GM12878 (cell line): ENCODE results near the gene FUT3. TPM values are rescaled to one million over a fixed set of nuclear protein-coding genes. Genes with fewer than 3 reads are reported as not detected.

ENCODE experiments used
- ATAC-seq: fragments of 200-7000 bp; cut with Tn5 transposase; 3 replicates; pipeline ENCODE4 v1.9.1; 2020; ENCODE audit warnings: mild to moderate bottlenecking, moderate library complexity
- BruUV-seq: library from RNA; stranded (reverse); fragments of 400-500 nt; replicated peaks from 2 replicates; lab custom pipeline; 2021; lab: Mats Ljungman, UMichigan
- CTCF ChIA-PET: fragments of 300-600 bp; sonication (Branson Sonifier 250); formaldehyde crosslinking; extraction: SDS; loops from one replicate; lab custom pipeline; 2021; ENCODE audit warnings: inconsistent platforms; lab: Yijun Ruan, JAX
- POLR2A ChIA-PET: fragments of 350-600 bp; formaldehyde crosslinking; extraction: SDS; loops from one replicate; lab custom pipeline; 2021; ENCODE audit warnings: inconsistent platforms; lab: Charles Lee
- RAD21 ChIA-PET: fragments of 300-600 bp; sonication (Branson Sonifier 250); formaldehyde crosslinking; loops from one replicate; lab custom pipeline; 2023; ENCODE audit warnings: antibody characterized with exemption; ENCODE audit not compliant: unreplicated experiment; lab: Charles Lee
- SMC1A ChIA-PET: fragments of 300-600 bp; sonication (Branson Sonifier 250); formaldehyde crosslinking; loops from one replicate; lab custom pipeline; 2023; ENCODE audit not compliant: unreplicated experiment, uncharacterized antibody; lab: Charles Lee
- DNase-seq: peaks from one replicate; pipeline ENCODE4 v3.0.0-alpha.2; 2011; ENCODE audit warnings: low read depth, low spot score
- FAIRE-seq: peaks from 3 replicates; lab custom pipeline; 2011; peaks lifted over from hg19 to GRCh38; lab: Jason Lieb, UNC
- H2AFZ ChIP-seq: 2 replicates; pipeline ENCODE4 v1.6.0; 2011; ENCODE audit warnings: low read depth, low read length, control low read depth; ENCODE audit not compliant: control insufficient read depth
- H3K27ac ChIP-seq: 2 replicates; pipeline ENCODE4 v1.5.1; 2011; ENCODE audit warnings: control low read depth; ENCODE audit not compliant: control insufficient read depth, insufficient read depth
- H3K27me3 ChIP-seq, 2 experiments: replicated peaks in 1 of 2; 2 replicates each; pipeline versions ENCODE4 v1.6.0 to v1.6.1; 2011; ENCODE audit warnings: low read length in 1 of 2; ENCODE audit not compliant: control insufficient read depth in 2 of 2, insufficient read depth in 2 of 2
- H3K36me3 ChIP-seq, 2 experiments: 2 replicates each; pipeline ENCODE4 v1.5.1; 2011; ENCODE audit warnings: low read length in 1 of 2; ENCODE audit not compliant: control insufficient read depth in 2 of 2, insufficient read depth in 2 of 2
- H3K4me1 ChIP-seq: 2 replicates; pipeline ENCODE4 v1.6.1; 2011; ENCODE audit warnings: mild to moderate bottlenecking, low read length, moderate library complexity, mixed read lengths; ENCODE audit not compliant: control insufficient read depth, insufficient read depth
- H3K4me2 ChIP-seq: 2 replicates; pipeline ENCODE4 v1.6.0; 2011; ENCODE audit warnings: control low read depth; ENCODE audit not compliant: control insufficient read depth, insufficient read depth
- H3K4me3 ChIP-seq: fragments of 200-600 bp; sonication (generic); 2 replicates; pipeline ENCODE4 v1.5.1; 2016
- H3K79me2 ChIP-seq: 2 replicates; pipeline ENCODE4 v1.6.0; 2011; ENCODE audit warnings: low read length; ENCODE audit not compliant: control insufficient read depth, insufficient read depth
- H3K9ac ChIP-seq: 2 replicates; pipeline ENCODE4 v1.8.0; 2011; ENCODE audit warnings: low read length, control low read depth, mixed read lengths; ENCODE audit not compliant: control insufficient read depth, insufficient read depth
- H3K9me3 ChIP-seq: replicated peaks from 3 replicates; pipeline ENCODE4 v1.5.1; 2011; ENCODE audit warnings: mild to moderate bottlenecking, low read length; ENCODE audit not compliant: control insufficient read depth, insufficient read depth
- H4K20me1 ChIP-seq: 2 replicates; pipeline ENCODE4 v1.6.0; 2011; ENCODE audit not compliant: control insufficient read depth, insufficient read depth
- KDM1A ChIP-seq: fragments of 200-600 bp; sonication (generic); IDR thresholded peaks from 2 replicates; pipeline ENCODE4 v1.6.1; 2016; ENCODE audit warnings: borderline replicate concordance
- SP1 ChIP-seq: IDR thresholded peaks from one replicate; pipeline ENCODE4 v1.6.1; 2011; ENCODE audit warnings: low read depth, low read length
- WGBS: methylation state at CpG from one replicate; pipeline ENCODE4 v1.1.6; 2016; ENCODE audit warnings: low lambda C conversion rate; ENCODE audit not compliant: insufficient replicate concordance, insufficient coverage; ENCODE audit errors: missing lambda C conversion rate; 5-methylcytosine and 5-hydroxymethylcytosine counted together
- in situ Hi-C: fragments of 300-500 bp; cut with MboI; formaldehyde crosslinking; loops from 9 replicates; pipeline ENCODE4 v1.14.3; 2018; ENCODE audit warnings: mixed read lengths
- intact Hi-C: fragments of 100-400 bp; cut with micrococcal nuclease; formaldehyde crosslinking; loops from one replicate; pipeline ENCODE4 v1.14.2; 2022; ENCODE audit not compliant: unreplicated experiment
- polyA plus RNA-seq, 11 experiments: library from polyadenylated mRNA; depleted of rRNA in 4 of 11; unstranded in 6 of 11; stranded (reverse) in 5 of 11; fragments of >200 nt; fragmentation: Nextera tagmentation in 4 of 11; fragmentation: Illumina TruSeq in 1 of 11; extraction: Ambion mirVana in 4 of 11; extraction: Trizol in 1 of 11; gene quantifications; 1 replicate in 1 of 11; 2 replicates in 10 of 11; pipeline versions ENCODE4 v1.2.1 to v1.2.3, GENCODE V29; 2011 to 2016; ENCODE audit warnings: inconsistent platforms in 2 of 11, missing spikeins in 2 of 11, low read depth in 1 of 11
- total RNA-seq, 4 experiments: library from RNA; depleted of rRNA in 3 of 4; stranded (reverse); fragments of >200 nt in 3 of 4; fragmentation: Illumina TruSeq in 1 of 4; extraction: Trizol in 1 of 4; gene quantifications; 2 replicates each; pipeline versions ENCODE4 v1.2.1 to v1.2.3, GENCODE V29; 2013 to 2021
- TF ChIP-seq, protein P1 (sequence below): fragments of 150-350 bp; IDR thresholded peaks from 2 replicates; pipeline ENCODE4 v1.6.1; 2014; ENCODE audit warnings: mild to moderate bottlenecking, low read depth, low read length

FUT3 gene
- total and polyA plus RNA-seq, 10 of the 15 experiments (the other 5 are each of a cell fraction or from before 2014, with no cell fraction given): 0.04 to 0.31 (median 0.07) TPM; not detected in 7

DNA sequence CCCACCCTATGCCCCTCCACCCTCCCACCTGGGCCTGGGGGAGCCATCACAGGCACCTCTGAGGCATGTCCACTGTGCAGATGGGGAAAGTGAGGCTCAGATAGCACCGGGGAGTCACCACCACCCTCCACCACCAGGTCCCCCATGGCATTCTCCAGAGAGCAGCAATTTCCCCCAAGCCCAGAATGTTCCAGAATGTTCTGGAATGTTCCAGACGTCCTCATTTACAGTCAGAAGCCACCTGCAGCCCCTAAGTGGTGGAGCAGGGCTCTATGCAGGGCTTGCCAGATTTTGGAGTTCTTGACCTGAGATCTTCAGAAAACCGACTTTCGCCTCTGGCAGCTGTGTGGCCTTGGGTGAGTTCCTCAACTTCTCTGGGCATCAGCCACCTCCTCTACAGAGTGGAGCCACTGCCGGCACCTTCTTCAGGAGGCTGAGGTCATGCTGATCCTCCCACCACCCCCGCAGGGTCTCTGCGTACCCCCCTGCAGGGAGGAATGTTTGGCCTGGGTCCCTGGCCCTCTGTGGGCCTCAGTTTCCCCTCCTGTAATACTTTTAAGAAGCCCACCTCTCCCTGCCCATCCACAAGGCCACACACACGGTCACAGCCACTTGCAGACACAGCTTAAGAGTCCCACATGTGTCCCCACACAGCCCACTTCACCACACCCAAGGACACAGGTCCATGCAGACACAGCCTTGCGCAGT lies 12.9 kb upstream of the FUT3 start:
- Histone ChIP-seq H3K9me3 (no peaks in the 10 kb centered on the region), H3K36me3 (no peaks in the 10 kb centered on the region), H4K20me1 (no peaks in the 10 kb centered on the region), H3K9ac (no peak overlapping the region), H3K4me1 (no peaks in the 10 kb centered on the region), H3K4me2 (no peak overlapping the region), H3K27ac (no peak overlapping the region), H3K27me3 (no peaks in the 10 kb centered on the region; a peak in 1 of 4 replicates), H3K79me2 (no peaks in the 10 kb centered on the region), H2AFZ (no peak overlapping the region), H3K4me3 (no peak overlapping the region)
- TF ChIP-seq, protein P1, sequence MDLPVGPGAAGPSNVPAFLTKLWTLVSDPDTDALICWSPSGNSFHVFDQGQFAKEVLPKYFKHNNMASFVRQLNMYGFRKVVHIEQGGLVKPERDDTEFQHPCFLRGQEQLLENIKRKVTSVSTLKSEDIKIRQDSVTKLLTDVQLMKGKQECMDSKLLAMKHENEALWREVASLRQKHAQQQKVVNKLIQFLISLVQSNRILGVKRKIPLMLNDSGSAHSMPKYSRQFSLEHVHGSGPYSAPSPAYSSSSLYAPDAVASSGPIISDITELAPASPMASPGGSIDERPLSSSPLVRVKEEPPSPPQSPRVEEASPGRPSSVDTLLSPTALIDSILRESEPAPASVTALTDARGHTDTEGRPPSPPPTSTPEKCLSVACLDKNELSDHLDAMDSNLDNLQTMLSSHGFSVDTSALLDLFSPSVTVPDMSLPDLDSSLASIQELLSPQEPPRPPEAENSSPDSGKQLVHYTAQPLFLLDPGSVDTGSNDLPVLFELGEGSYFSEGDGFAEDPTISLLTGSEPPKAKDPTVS: peak; percentile 97
- no peak for TF ChIP-seq SP1
- in situ Hi-C loops: no loop called here
- POLR2A ChIA-PET: no interaction called here
- intact Hi-C loops: no loop called here
- SMC1A ChIA-PET: no interaction called here
- RAD21 ChIA-PET: no interaction called here
- FAIRE-seq (no peak), ATAC-seq (no peak), DNase-seq (no peak)
- CTCF ChIA-PET: interaction anchor here (1.7 kb wide), 1 partner anchor 60 kb away, joined by 6 read pairs; no protein-coding TSS in a partner anchor
- BruUV-seq: no TSS peak
- WGBS: 34% methylated on average over 9 of the region's 9 CpGs

DNA sequence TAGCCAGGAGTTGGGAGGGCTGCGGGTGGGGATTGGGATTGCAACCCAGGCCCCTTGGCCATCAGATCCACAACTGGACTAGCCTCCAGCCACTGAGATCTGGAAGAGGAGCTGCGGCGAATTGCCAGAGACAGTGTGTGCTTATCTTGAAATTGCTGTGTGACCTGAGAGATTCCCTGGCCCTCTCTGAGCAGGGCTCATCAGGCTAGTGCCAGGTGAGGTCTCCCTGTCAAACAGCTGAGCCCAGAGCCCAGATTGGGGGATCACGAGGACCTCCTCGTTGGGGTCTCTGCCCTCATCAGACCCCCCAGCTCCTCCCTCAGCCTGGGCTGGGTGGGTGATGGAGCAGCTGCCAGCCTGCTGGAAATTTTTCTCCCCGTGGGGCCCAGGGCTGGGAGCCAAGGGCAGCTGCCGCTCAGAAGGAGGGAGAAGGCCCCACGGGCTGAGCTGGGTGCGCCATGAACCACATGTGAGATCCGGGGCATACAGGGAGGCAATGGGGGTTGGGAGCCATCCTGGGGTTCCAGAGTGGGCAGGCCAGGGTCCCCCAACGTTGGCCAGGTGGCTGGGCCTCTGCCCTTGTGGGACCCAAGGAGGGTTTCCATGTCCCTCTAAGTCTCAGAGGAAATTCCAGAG lies 11.9 kb upstream of the FUT3 start:
- RAD21 ChIA-PET: no interaction called here
- BruUV-seq: no TSS peak
- no peak for FAIRE-seq

More for the DNA sequence above, 11.9 kb upstream of the FUT3 start:
- no peak for TF ChIP-seq KDM1A
- H3K9ac ChIP-seq: no peak overlapping the region
- intact Hi-C loops (no loop called here), in situ Hi-C loops (no loop called here)
- H3K27ac ChIP-seq: no peak overlapping the region
- no peaks in the 10 kb centered on the region for H3K4me1 ChIP-seq
- ChIA-PET SMC1A (no interaction called here), CTCF (interaction anchor here (1.7 kb wide), 1 partner anchor 59 kb away, joined by 6 read pairs; no protein-coding TSS in a partner anchor), POLR2A (no interaction called here)
- H3K79me2 ChIP-seq: no peaks in the 10 kb centered on the region
- no peaks in the 10 kb centered on the region; a peak in 1 of 4 replicates for H3K27me3 ChIP-seq
- H3K36me3 ChIP-seq: no peaks in the 10 kb centered on the region
- no peaks in the 10 kb centered on the region for H4K20me1 ChIP-seq
- no peak overlapping the region for H3K4me2 ChIP-seq
- WGBS: 35% methylated on average over 11 of the region's 11 CpGs
- DNase-seq (no peak), ATAC-seq (no peak)
- no peaks in the 10 kb centered on the region for H3K9me3 ChIP-seq
- H2AFZ ChIP-seq: no peak overlapping the region
- no peak overlapping the region for H3K4me3 ChIP-seq
